Middle frontal gyrus (tissue), 1 donor: Measurements from ENCODE around the gene CA11.
"Not testable (repeated sequence)": the region's sequence is repeated elsewhere in the genome, so short reads cannot be mapped to it uniquely, and the experiment has no call there.

Experiments used
- DNase-seq: peaks from one replicate; pipeline ENCODE4 v3.0.0-alpha.2; 2015; ENCODE audit warnings: low spot score; ENCODE audit errors: extremely low spot score

Gene CA11

DNA sequence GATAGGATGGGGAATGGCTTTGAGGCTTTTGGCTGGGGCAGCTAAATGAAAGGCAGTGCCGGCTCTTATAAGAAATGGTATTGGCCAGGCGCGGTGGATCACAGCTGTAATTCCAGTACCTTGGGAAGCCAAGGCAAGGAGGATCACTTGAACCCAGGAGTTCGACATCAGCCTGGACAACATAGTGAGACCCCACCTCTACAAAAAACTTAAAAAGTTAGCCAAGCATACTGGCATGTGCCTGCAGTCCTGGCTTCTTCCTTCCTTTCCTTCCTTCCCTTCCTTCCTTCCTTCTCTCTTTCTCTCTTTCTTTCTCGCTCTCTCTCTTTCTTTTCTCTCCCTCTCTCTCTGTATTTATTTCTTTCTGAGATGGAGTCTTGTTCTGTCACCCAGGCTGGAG is 3.1 kb downstream of the CA11 start:
- no peak for DNase-seq

GRCh38 chr19:48641850-48642249 is 4.1 kb downstream of the CA11 start:
- no peak for DNase-seq

GRCh38 chr19:48639483-48640375 is 6.3 kb downstream of the CA11 start:
- no peak for DNase-seq

GRCh38 chr19:48638831-48639381 is 7.1 kb downstream of the CA11 start:
- DNase-seq = no peak

DNA sequence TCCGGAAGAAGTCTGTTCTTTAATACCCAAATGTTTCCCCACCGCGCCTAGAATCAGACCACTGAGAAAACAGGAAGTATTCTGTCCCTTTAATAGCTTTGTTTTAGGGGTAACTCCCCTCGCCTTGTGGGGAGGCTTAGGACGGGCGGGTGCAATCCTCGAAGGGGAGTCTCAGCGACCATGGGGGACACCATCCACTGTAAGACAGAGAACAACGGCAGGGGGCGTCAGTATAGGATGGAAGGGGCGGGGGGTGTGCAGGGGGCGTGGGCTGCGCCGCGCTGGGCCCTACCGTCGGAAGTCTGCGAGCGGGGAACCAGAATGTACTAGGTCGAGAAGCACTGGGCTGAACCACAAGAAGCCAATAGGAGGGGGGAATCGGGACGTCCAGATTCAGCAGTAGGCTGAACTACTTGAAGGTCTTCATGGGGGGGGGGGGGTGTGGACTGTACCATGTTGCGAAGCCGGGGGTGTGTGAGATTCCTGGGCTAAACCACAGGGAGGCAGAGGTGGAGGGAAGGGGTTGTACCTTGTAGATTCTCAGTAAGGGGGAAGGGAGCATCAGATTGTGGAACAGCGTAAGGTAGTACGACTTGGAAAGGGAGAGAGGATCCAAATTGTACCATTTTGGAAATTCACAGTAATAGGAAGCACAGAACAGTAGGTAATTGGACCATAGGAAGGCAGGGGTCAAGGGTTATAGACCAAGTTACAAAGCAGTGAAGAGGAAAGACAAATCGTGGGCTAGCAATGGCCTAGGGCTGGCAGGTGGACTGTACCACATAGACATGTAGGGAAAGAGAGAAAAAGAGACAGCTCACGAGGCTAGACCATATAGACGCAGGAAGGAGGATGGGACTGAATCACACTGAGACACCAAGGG is 7.8 kb downstream of the CA11 start:
- DNase-seq = peak; percentile 61

- DNase-seq = peak; percentile 99
Measured at GRCh38 chr19:48637449-48637947, 8.5 kb downstream of the CA11 start.

GRCh38 chr19:48636859-48637448 is 9.0 kb downstream of the CA11 start, which contains the start of gene DBP:
TSS of gene DBP (minus strand) at chr19:48637379. CDS start at chr19:48636994, 385 bp downstream.
- DNase-seq = no peak

GRCh38 chr19:48635966-48636858 is 9.8 kb downstream of the CA11 start:
- DNase-seq = no peak

DNA sequence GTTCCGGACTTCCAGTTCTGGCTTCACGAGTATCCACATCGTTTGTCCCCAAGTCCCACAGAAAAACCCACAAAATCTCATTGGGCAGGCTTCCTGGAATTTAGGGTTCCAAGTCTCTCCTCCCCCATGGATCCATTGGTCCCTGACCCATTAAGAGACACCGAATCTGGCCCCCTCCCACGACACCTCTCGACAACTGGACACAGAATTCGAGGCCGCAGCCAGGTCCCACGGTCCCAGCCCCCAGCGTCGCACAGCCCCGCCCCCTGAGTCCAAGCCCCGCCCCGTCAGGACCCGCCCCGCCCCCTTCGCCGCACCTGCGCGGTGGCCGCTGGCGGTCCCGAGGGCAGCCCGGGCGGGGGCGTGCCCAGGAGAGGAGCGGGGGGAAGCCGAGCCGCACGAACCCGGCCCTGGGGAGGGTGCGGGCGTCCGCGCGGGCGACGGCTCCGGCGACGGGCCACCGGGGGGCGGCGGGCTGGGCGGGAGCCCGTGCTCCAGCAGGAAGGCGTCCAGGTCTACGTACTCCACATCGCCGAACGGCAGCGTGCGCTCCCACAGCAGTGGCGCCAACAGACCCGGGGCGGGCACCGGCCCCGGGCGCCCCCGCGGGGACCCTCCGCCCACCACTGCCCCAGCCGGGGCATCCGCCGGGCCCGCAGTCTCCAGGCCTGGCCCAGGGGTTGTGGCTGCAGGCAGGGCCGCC is 10.6 kb downstream of the CA11 start:
- no peak for DNase-seq

- DNase-seq = peak; percentile 87
Measured at GRCh38 chr19:48634424-48635262, 11.3 kb downstream of the CA11 start.

GRCh38 chr19:48634036-48634342 is 12.0 kb downstream of the CA11 start:
- no peak for DNase-seq

- DNase-seq = no peak
Measured at GRCh38 chr19:48633148-48634035, 12.6 kb downstream of the CA11 start.

DNA sequence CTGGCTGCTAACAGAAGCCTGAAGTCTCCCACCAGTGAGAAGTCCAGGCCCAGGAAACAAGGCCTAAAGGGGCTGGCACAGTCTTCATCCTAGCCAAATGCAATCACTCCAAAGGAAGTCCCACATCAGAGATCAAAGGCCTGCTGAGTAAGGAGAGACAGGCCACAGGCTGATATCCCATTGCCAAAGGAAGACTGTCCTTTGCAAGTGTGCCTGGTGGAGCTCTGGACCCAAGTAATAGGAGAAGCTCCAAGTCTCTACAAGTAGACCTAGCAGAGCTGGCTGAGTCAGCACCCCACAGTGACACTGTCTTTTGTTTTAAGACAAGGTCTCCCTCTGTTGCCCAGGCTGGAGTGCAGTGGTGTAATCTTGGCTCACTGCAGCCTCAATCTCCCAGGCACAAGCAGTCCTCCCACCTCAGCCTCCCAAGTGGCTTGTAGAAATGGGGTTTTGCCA is 13.3 kb downstream of the CA11 start:
- DNase-seq = no peak

GRCh38 chr19:48632286-48632685 is 13.7 kb downstream of the CA11 start:
- not testable (repeated sequence) for DNase-seq

- DNase-seq = no peak
Measured at GRCh38 chr19:48631225-48631624, 14.8 kb downstream of the CA11 start.

DNA sequence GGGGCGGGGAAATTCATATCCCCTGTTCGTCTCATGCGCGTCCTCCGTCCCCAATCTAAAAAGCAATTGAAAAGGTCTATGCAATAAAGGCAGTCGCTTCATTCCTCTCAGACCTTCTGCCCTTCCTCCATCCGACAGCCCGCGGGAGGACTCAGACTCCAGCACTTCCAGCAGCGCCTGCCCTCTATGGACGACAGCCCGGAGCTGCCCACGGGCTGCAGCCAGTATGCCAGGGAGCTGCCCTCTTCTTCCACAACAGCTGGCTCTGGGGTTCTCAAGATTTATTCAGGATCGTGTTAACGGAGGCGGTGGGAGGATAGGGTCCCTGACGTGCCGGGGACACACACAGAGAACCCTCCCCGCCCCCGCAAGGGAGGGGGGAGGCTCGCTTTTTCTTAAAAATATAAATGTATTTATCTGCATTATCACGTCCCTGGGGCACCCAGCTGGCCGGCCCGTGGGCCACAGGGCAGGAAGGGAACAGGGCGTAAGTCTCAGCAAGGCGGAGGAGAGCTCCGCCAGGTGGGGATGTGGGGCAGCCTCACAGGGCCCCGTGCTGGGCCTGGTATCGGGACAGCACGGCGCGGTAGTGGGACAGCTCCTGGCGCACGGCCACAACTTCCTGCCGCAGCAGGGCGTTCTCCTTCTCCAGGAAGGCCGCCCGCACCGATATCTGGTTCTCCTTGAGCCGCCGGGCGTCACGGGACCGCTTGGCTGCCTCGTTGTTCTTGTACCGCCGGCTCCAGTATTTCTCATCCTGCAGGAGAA is 15.5 kb downstream of the CA11 start:
- no peak for DNase-seq
